GM18907 (cell line): ENCODE data around the gene MMS19.
A peak's percentile ranks its signal among the peaks of the same experiment; 100 is the strongest.
"Not testable (repeated sequence)": the region's sequence is repeated elsewhere in the genome, so short reads cannot be mapped to it uniquely, and the experiment has no call there.

Experiments used
- ATAC-seq: cut with Tn5 transposase; IDR thresholded peaks from one replicate; pipeline ENCODE4 v1.9.1; 2021; ENCODE audit warnings: mild to moderate bottlenecking, moderate library complexity; ENCODE audit not compliant: unreplicated experiment

Gene MMS19

DNA sequence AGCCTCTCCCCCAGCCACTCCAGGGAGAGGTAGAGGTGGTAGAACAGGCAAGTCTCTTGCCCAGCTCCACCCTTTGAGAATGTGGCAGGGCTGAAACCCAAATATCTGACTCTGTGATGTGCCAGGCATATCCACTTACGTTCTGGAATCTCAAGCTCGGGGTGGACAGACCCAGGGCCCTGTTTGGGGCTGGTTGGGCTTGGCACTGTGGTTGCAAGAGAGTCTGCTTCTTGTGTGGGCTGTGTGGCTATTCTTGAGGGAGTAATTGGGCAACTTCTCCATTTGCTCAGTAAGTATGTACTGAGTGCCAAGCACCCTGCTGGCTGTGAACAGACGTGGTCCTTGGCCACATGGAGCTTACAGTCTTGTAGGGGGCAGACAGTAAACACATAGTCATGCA, 5.2 kb upstream of the MMS19 start:
- no peak for ATAC-seq

DNA sequence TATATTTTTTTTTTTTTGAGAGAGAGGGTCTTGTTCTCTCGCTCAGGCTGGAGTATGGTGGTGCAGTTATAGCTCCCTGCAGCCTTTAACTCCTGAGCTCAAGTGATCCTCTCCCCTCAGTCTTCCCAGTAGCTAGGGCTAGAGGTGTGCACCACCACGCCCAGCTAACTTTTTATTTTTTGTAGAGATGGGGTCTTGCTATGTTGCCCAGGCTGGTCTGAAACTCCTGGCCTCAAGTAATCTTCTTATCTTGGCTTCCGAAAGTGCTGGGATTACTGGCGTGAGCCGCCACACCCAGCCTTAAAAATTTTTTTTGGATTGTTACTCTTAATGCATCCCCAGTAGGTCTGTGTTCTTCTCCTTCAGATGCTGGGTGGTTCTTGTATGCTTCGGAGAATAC, 4.7 kb upstream of the MMS19 start:
- no peak for ATAC-seq

DNA sequence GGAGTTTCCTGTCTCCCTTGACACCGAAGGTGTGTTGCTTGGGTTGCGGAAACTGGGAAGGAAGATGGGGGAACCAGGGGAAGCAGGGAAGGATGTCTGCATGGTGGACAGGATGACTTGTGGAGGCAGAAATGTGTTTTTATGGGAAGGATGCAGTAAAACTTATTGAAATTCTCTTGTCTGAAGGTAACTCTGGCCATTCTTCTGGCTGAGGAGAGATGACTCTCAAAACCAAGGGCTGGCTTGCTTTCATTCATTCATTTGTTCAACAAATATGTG, 2.0 kb upstream of the MMS19 start:
- no peak for ATAC-seq

- ATAC-seq: no peak
Measured at GRCh38 chr10:97499561-97500296, 1.5 kb upstream of the MMS19 start.

DNA sequence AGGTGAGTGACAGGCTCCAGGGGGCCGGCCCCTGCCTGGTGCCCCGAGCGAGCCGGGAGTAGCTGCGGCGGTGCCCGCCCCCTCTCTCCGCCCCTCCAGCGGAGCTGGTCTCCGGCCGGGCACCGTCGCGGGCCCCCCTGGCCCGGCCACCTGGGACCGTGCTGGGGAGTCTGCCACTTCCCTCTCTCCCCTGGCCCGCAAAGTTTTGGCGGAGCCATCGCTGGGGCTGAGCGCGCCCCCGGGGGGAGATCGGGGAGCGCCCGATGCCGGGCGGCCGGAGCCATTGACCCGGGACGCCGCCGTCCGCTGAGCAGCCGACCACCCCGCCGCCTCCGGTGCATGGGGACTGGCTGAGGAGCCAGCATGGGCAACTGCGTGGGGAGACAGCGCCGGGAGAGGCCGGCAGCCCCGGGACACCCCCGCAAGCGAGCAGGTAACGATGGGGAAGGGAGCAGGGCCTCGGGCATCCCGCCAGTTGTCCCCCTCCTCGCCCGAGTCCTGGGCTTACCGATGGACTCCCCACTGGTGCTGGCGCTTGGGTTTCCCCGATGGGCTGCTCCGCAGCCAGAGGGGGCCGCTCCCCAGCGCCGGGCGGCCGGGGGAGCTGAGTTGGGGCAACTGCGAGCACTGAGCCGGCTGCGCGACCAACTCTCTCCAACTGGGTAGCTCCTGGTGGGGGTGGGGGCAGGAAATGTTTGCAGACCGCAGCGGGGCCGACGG, 779 bp upstream of the MMS19 start, which contains the start of gene UBTD1:
Gene UBTD1, plus strand, starts transcription at position 84 of the 720 bp plus-strand sequence. Its CDS starts 280 bp downstream, at position 364.
- ATAC-seq: peak; percentile 6

- ATAC-seq: peak; percentile 36
Measured at GRCh38 chr10:97497572-97498075, 598 bp downstream of the MMS19 start.

- no peak for ATAC-seq
Measured at GRCh38 chr10:97494863-97495506, 3.2 kb downstream of the MMS19 start.

- no peak for ATAC-seq
Measured at GRCh38 chr10:97494151-97494550, 4.1 kb downstream of the MMS19 start.

- ATAC-seq: no peak
Measured at GRCh38 chr10:97490592-97490991, 7.6 kb downstream of the MMS19 start.

DNA sequence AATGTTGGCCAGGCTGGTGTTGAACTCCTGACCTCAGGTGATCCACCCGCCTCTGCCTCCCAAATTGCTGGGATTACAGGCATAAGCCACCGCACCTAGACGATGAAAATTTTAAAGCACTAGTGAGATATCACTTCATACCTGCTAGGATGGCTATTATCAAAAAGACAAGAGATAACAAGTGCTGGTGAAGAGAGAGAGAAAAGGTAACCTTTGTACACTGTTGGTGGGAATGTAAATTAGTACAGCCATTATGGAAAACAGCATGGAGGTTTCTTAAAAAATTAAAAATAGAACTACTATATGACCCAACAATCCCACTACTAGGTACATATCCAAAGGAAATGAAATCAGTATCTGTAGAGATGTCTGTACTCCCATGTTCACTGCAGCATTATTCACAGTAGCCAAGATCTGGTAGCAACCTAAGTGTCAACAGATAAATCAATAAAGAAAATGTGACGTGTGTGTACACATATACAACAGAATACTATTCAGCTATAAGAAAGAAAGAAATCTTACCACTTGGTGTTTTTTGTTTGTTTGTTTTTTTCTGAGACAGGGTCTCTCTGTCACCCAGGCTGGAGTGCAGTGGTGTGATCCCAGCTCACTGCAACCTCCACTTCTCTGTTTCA, 12.5 kb downstream of the MMS19 start:
- ATAC-seq: no peak

GRCh38 chr10:97483921-97484320, 14.3 kb downstream of the MMS19 start:
- ATAC-seq: no peak

DNA sequence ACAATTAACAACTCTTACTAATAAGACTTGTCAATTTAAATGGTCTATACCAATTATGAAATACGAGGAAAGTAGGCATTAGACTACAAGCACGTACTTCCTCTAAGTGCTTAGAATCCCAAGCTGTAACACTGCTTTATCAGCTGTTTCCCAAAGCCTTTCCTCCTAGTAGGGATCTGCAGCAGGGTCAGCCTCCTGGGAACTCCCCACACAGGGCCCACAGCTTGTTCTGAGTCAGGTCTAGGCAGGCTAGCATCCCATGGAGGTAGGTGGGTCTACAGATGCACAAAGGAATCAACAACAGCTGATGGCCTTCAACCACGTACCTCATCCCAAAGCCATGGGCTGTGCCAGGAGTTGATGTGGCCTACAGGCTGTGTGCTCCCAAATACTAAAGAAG, 14.7 kb downstream of the MMS19 start:
- no peak for ATAC-seq

DNA sequence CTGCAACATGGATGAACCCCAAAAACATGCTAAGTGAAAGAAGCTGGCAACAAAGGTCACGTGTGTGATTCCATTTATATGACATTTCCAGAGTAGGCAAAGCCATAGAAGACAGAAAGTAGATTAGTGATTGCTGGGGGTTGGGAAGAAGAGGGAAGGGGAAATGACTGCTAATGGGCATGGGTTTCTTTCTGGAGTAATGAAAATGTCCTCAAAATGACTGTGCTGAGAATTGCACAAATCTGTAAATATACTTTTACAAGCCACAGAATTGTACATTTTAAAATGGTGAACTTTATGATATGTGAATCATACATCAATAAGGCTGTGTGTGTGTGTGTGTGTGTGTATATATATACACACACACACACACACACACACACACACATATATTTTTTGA, 15.8 kb downstream of the MMS19 start:
- no peak for ATAC-seq

DNA sequence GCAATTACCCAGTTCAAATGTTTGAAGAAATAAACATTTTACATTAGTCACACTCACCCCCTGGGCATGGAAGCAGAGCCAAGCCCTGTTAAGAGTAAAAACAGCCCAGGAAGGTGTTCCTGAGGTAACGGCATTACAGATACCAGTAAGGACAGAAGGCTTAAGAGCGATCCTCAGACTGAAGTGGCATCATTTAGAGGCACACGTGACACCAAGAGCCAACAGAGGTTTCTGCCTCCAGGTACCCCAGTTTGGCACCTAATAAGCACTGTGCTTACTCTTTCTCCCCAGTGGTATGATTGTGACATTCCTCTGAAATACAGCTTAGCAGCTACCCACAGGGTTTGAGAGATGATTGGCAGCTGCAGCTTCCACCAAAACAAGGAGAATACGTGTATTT, 17.2 kb downstream of the MMS19 start:
- no peak for ATAC-seq

GRCh38 chr10:97479939-97480338, 18.3 kb downstream of the MMS19 start:
- ATAC-seq: no peak

- not testable (repeated sequence) for ATAC-seq
Measured at GRCh38 chr10:97479410-97479809, 18.8 kb downstream of the MMS19 start.

DNA sequence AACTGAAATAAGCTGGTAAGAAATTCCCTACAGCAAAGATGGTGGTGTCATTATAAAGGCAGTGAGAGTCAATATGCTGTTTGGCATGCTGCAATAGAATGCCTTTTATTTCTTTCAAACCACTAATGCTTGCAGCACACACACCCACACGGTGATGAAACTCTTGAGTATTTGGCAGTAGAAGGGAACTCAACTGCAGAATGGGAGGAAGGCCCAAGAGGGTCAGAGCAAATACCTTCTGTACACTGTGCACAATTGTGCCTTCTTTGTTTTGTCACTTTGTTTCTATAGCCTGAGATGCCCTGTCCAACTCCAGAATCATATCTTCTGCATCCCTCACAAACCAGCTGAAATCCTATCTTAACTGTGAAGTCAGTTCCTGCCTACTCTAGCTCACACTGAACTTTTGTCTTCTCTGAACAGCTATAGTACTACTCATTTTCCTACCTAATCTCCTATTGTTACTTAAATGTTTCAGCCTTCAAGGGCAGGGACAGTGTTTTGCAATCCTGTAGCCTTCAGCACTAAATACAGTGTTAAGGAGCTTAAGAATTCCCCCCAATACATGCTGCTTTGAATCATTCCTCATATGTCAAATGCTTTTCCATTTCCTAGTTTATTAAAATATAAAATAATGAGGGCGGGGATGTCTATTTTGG, 22.2 kb downstream of the MMS19 start:
- ATAC-seq: no peak

GRCh38 chr10:97474918-97475317, 23.3 kb downstream of the MMS19 start:
- no peak for ATAC-seq

- ATAC-seq: not testable (repeated sequence)
Measured at GRCh38 chr10:97468781-97469180, 29.4 kb downstream of the MMS19 start.

- no peak for ATAC-seq
Measured at GRCh38 chr10:97468162-97468561, 30.1 kb downstream of the MMS19 start.

GRCh38 chr10:97466755-97467154, 31.5 kb downstream of the MMS19 start:
- no peak for ATAC-seq
